Left ventricle myocardium inferior (tissue), 1 donor: ENCODE data around the gene TBATA. TPM values are rescaled to one million over a fixed set of nuclear protein-coding genes. Genes with fewer than 3 reads are reported as not detected.

Experiments
- DNase-seq: peaks from one replicate; pipeline ENCODE4 v3.0.0-alpha.2; 2020
- H3K27ac ChIP-seq: fragments of 200-600 bp; replicated peaks from 2 replicates; pipeline ENCODE4 v1.8.0; 2021
- H3K27me3 ChIP-seq: fragments of 200-600 bp; 2 replicates; pipeline ENCODE4 v1.8.0; 2021; ENCODE audit warnings: low read depth
- H3K36me3 ChIP-seq: fragments of 200-600 bp; 2 replicates; pipeline ENCODE4 v1.8.0; 2021
- H3K4me1 ChIP-seq: fragments of 200-600 bp; 2 replicates; pipeline ENCODE4 v1.8.0; 2021
- H3K4me3 ChIP-seq: fragments of 200-600 bp; 2 replicates; pipeline ENCODE4 v1.8.0; 2021; ENCODE audit warnings: mild to moderate bottlenecking, moderate library complexity
- H3K9me3 ChIP-seq: fragments of 200-600 bp; replicated peaks from 2 replicates; pipeline ENCODE4 v1.8.0; 2021
- CTCF ChIP-seq: fragments of 200-600 bp; IDR thresholded peaks from 2 replicates; pipeline ENCODE4 v1.8.0; 2021; ENCODE audit warnings: antibody characterized with exemption, mild to moderate bottlenecking, borderline replicate concordance
- intact Hi-C: fragments of 100-400 bp; cut with micrococcal nuclease; formaldehyde crosslinking; loops from one replicate; pipeline ENCODE4 v1.11.0; 2022
- total RNA-seq: library from RNA; stranded (reverse); fragmentation: NEBNext Ultra II Directional; extraction: Animal tissue kit (Norgen Biotek cat#: 25700); gene quantifications from one replicate; pipeline ENCODE4 v1.2.1, GENCODE V29; 2021
- donor health status: DM: no; HTN: yes; CAD: no; lungs with severe emphysema.

The TBATA gene
- total RNA-seq, 1 donor from 2014 or later = not detected

GRCh38 chr10:70733051-70733450, 52.1 kb downstream of the TBATA start:
- Histone ChIP-seq H3K36me3 (no peaks in the 10 kb centered on the region), H3K4me1 (peaks cover 10% of the 10 kb centered on the region), H3K9me3 (no peaks in the 10 kb centered on the region), H3K27ac (no peak overlapping the region), H3K4me3 (no peak overlapping the region), H3K27me3 (no peaks in the 10 kb centered on the region)
- DNase-seq = no peak
- TF ChIP-seq CTCF = no peak
- intact Hi-C loops = no loop called here

GRCh38 chr10:70732569-70732968, 52.6 kb downstream of the TBATA start:
- intact Hi-C loops = no loop called here
- Histone ChIP-seq H3K27me3 (no peaks in the 10 kb centered on the region), H3K36me3 (no peaks in the 10 kb centered on the region), H3K27ac (no peak overlapping the region), H3K9me3 (no peaks in the 10 kb centered on the region), H3K4me3 (no peak overlapping the region), H3K4me1 (peaks cover 10% of the 10 kb centered on the region)
- DNase-seq = peak; percentile 3
- TF ChIP-seq CTCF = no peak

- H3K9me3 ChIP-seq = no peaks in the 10 kb centered on the region
- H3K4me3 ChIP-seq = no peak overlapping the region
- intact Hi-C loops = no loop called here
- H3K27me3 ChIP-seq = no peaks in the 10 kb centered on the region
- H3K27ac ChIP-seq = no peak overlapping the region
- TF ChIP-seq CTCF = no peak
- DNase-seq = no peak
- no peaks in the 10 kb centered on the region for H3K36me3 ChIP-seq
- H3K4me1 ChIP-seq = peaks cover 13% of the 10 kb centered on the region
Observed at GRCh38 chr10:70730955-70731354, 54.2 kb downstream of the TBATA start.

- H3K4me3 ChIP-seq = no peak overlapping the region
- no peaks in the 10 kb centered on the region for H3K9me3 ChIP-seq
- H3K27me3 ChIP-seq = no peaks in the 10 kb centered on the region
- TF ChIP-seq CTCF = no peak
- no peaks in the 10 kb centered on the region for H3K36me3 ChIP-seq
- no peak for DNase-seq
- intact Hi-C loops = no loop called here
- H3K4me1 ChIP-seq = peaks cover 13% of the 10 kb centered on the region
- no peak overlapping the region for H3K27ac ChIP-seq
Observed at GRCh38 chr10:70729763-70730357, 55.3 kb downstream of the TBATA start.

GRCh38 chr10:70728328-70728727, 56.8 kb downstream of the TBATA start:
- Histone ChIP-seq H3K9me3 (no peaks in the 10 kb centered on the region), H3K4me1 (peaks cover 13% of the 10 kb centered on the region), H3K36me3 (no peaks in the 10 kb centered on the region), H3K27ac (peak overlapping the region; percentile 41), H3K27me3 (no peaks in the 10 kb centered on the region), H3K4me3 (no peak overlapping the region)
- DNase-seq = no peak
- intact Hi-C loops = no loop called here
- no peak for TF ChIP-seq CTCF
